Tibial nerve (tissue), 4 donors: ENCODE results near the gene ATOSA. TPM values are rescaled to one million over a fixed set of nuclear protein-coding genes. Genes with fewer than 3 reads are reported as not detected.

ENCODE experiments used
- DNase-seq, 2 donors: peaks; one replicate each; pipeline ENCODE4 v3.0.0-alpha.2; 2019; ENCODE audit warnings: low spot score in 2 of 2
- H3K27ac ChIP-seq, 4 donors: fragments of 200-600 bp; sonication (generic) in 3 of 4; one replicate each; pipeline ENCODE4 v1.5.1; 2017 to 2019; ENCODE audit warnings: mild to moderate bottlenecking in 1 of 4
- H3K27me3 ChIP-seq, 2 donors: fragments of 200-600 bp; sonication (generic) in 1 of 2; one replicate each; pipeline versions ENCODE4 v1.5.1 to v1.6.0; 2017 to 2019
- H3K36me3 ChIP-seq, 3 donors: fragments of 200-600 bp; sonication (generic); one replicate each; pipeline ENCODE4 v1.5.1; 2018 to 2019
- H3K4me1 ChIP-seq, 4 donors: fragments of 200-600 bp; sonication (generic) in 3 of 4; one replicate each; pipeline ENCODE4 v1.5.1; 2017 to 2019
- H3K4me3 ChIP-seq, 4 donors: fragments of 200-600 bp; sonication (generic) in 3 of 4; one replicate each; pipeline ENCODE4 v1.5.1; 2017 to 2019; ENCODE audit warnings: mild to moderate bottlenecking in 1 of 4, moderate library complexity in 1 of 4
- H3K9me3 ChIP-seq, 4 donors: fragments of 200-600 bp; sonication (generic) in 3 of 4; one replicate each; pipeline ENCODE4 v1.5.1; 2017 to 2019
- EP300 ChIP-seq, 2 donors: sonication (generic); formaldehyde crosslinking; IDR thresholded peaks; one replicate each; pipeline ENCODE4 v1.6.1; 2017; ENCODE audit warnings: antibody characterized with exemption in 2 of 2, mild to moderate bottlenecking in 1 of 2
- POLR2A ChIP-seq, 2 donors: fragments of 450-650 bp; IDR thresholded peaks; one replicate each; pipeline ENCODE4 v1.6.1; 2017; ENCODE audit warnings: antibody characterized with exemption in 2 of 2, mild to moderate bottlenecking in 2 of 2, moderate library complexity in 2 of 2
- WGBS, 2 donors: methylation state at CpG; one replicate each; pipeline ENCODE4 v1.1.5; 2018; 5-methylcytosine and 5-hydroxymethylcytosine counted together
- total RNA-seq, 4 donors: library from RNA; depleted of rRNA; stranded (reverse); fragments of >200 nt; gene quantifications; one replicate each; pipeline ENCODE4 v1.1.0, GENCODE V29; 2016
- TF ChIP-seq, protein P1 (sequence below), 5 experiments: fragments of 200-600 bp in 3 of 5; fragments of 450-650 bp in 2 of 5; sonication (generic) in 3 of 5; IDR thresholded peaks; one replicate each; pipeline ENCODE4 v1.5.1; 2016 to 2019; ENCODE audit warnings: antibody characterized with exemption in 5 of 5, mild to moderate bottlenecking in 3 of 5, moderate library complexity in 2 of 5

Gene ATOSA
- total RNA-seq, 4 donors from 2014 or later: 64.5 to 98.8 (median 88.5) TPM

DNA sequence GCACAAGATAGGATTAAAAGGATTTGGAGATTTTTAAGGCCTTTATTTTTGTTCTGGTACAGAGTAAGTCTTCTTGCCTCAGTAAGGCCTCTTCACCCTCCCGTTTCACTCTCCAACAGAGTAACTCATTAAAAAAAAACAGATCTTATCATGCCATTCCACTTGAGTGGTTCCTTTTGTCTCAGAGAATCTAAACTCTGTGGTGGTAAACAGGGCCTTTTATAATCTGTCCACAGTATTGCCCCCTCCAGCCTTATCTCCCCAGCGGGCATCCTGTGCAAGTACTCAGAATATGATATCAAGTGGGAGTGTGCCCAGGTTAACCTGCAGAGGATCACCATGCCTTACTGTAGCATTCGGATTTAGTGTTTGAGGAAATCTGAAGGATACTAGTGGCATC, 20.3 kb upstream of the ATOSA start:
- Histone ChIP-seq H3K4me3 (no peak overlapping the region), H3K9me3 (no peaks in the 10 kb centered on the region), H3K27me3 (no peaks in the 10 kb centered on the region), H3K27ac (no peak overlapping the region), H3K36me3 (no peaks in the 10 kb centered on the region), H3K4me1 (no peaks in the 10 kb centered on the region)
- no peak for TF ChIP-seq POLR2A (IDR thresholded peaks at IDR 0.05)
- no peak for TF ChIP-seq EP300 (IDR thresholded peaks at IDR 0.05)
- TF ChIP-seq, protein P1, sequence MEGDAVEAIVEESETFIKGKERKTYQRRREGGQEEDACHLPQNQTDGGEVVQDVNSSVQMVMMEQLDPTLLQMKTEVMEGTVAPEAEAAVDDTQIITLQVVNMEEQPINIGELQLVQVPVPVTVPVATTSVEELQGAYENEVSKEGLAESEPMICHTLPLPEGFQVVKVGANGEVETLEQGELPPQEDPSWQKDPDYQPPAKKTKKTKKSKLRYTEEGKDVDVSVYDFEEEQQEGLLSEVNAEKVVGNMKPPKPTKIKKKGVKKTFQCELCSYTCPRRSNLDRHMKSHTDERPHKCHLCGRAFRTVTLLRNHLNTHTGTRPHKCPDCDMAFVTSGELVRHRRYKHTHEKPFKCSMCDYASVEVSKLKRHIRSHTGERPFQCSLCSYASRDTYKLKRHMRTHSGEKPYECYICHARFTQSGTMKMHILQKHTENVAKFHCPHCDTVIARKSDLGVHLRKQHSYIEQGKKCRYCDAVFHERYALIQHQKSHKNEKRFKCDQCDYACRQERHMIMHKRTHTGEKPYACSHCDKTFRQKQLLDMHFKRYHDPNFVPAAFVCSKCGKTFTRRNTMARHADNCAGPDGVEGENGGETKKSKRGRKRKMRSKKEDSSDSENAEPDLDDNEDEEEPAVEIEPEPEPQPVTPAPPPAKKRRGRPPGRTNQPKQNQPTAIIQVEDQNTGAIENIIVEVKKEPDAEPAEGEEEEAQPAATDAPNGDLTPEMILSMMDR (IDR thresholded peaks at IDR 0.05): no peak
- whole genome bisulfite sequencing, 2 donors: 62 to 66% methylated on average over 3 of the region's 3 CpGs
- no peak for DNase-seq

DNA sequence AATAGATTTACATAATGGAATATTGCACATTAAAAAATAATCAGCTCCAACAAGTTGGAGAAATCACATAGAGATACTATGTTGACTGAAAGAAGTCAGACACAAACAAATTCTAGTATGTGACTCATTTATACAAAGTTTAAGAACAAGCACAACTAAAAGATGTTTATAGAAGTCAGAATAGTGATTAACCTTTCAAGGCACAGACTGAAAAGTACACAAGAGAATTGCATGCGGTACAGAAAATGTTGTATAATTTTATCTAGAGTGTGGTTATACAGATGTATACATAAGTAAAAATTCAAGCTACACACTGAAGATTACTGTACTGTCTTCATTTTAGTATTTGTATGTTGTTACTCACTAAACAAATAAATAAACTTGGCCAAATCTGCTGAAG, 19.3 kb upstream of the ATOSA start:
- Histone ChIP-seq H3K36me3 (no peaks in the 10 kb centered on the region), H3K4me3 (no peak overlapping the region), H3K9me3 (no peaks in the 10 kb centered on the region), H3K4me1 (no peaks in the 10 kb centered on the region), H3K27ac (no peak overlapping the region), H3K27me3 (no peaks in the 10 kb centered on the region)
- TF ChIP-seq EP300 (IDR thresholded peaks at IDR 0.05) (no peak), POLR2A (IDR thresholded peaks at IDR 0.05) (no peak)
- TF ChIP-seq, protein P1 (IDR thresholded peaks at IDR 0.05): no peak
- no peak for DNase-seq
- 0 to 35% methylated on average over 1 of the region's 1 CpG for WGBS, 2 donors

GRCh38 chr15:52697051-52697450, 17.9 kb upstream of the ATOSA start:
- DNase-seq: no peak
- no peaks in the 10 kb centered on the region for H3K4me1 ChIP-seq
- no peaks in the 10 kb centered on the region for H3K36me3 ChIP-seq
- TF ChIP-seq EP300 (IDR thresholded peaks at IDR 0.05) (no peak), POLR2A (IDR thresholded peaks at IDR 0.05) (no peak)
- TF ChIP-seq, protein P1 (IDR thresholded peaks at IDR 0.05): no peak
- no peaks in the 10 kb centered on the region for H3K27me3 ChIP-seq
- no peak overlapping the region for H3K27ac ChIP-seq
- H3K4me3 ChIP-seq: no peak overlapping the region
- no peaks in the 10 kb centered on the region for H3K9me3 ChIP-seq
- WGBS, 2 donors: 81 to 88% methylated on average over 2 of the region's 2 CpGs

- no peaks in the 10 kb centered on the region for H3K4me1 ChIP-seq
- DNase-seq: no peak
- no peak overlapping the region for H3K27ac ChIP-seq
- WGBS, 2 donors: 87 to 96% methylated on average over 2 of the region's 2 CpGs
- no peak overlapping the region for H3K4me3 ChIP-seq
- H3K27me3 ChIP-seq: no peaks in the 10 kb centered on the region
- TF ChIP-seq, protein P1 (IDR thresholded peaks at IDR 0.05): no peak
- TF ChIP-seq POLR2A (IDR thresholded peaks at IDR 0.05) (no peak), EP300 (IDR thresholded peaks at IDR 0.05) (no peak)
- H3K36me3 ChIP-seq: no peaks in the 10 kb centered on the region
- H3K9me3 ChIP-seq: no peaks in the 10 kb centered on the region
Measured at GRCh38 chr15:52695154-52695553, 16.0 kb upstream of the ATOSA start.

- no peak for DNase-seq
- Histone ChIP-seq H3K36me3 (no peaks in the 10 kb centered on the region), H3K4me3 (no peak overlapping the region), H3K4me1 (no peaks in the 10 kb centered on the region), H3K27me3 (no peaks in the 10 kb centered on the region), H3K9me3 (no peaks in the 10 kb centered on the region), H3K27ac (no peak overlapping the region)
- TF ChIP-seq, protein P1 (IDR thresholded peaks at IDR 0.05): no peak
- TF ChIP-seq POLR2A (IDR thresholded peaks at IDR 0.05) (no peak), EP300 (IDR thresholded peaks at IDR 0.05) (no peak)
- 71 to 86% methylated on average over 1 of the region's 1 CpG for WGBS, 2 donors
Measured at GRCh38 chr15:52689562-52689961, 10.4 kb upstream of the ATOSA start.
